ENCODE data around the gene CHST3. TPM values are rescaled to one million over a fixed set of nuclear protein-coding genes. Genes with fewer than 3 reads are reported as not detected.

CHST3 gene
- total and polyA plus RNA-seq, 4 donors, result 2.2 to 13.7 (median 8.0) TPM

- no peaks in the 10 kb centered on the region for H3K27me3 ChIP-seq (ENCODE audit: control insufficient read depth in 3 of 3, insufficient read depth in 3 of 3, low read length in 2 of 3)
- ATAC-seq (ENCODE audit: insufficient read depth, low FRiP score), result no peak
- peaks cover 0 to 45% (median 25%) of the 10 kb centered on the region in 4 donors for H3K9me3 ChIP-seq (ENCODE audit: control insufficient read depth in 4 of 4, insufficient read depth in 3 of 4, low read length in 3 of 4)
- no peak for TF ChIP-seq CTCF (IDR thresholded peaks at IDR 0.05; ENCODE audit: control extremely low read depth, extremely low read depth)
- H3K4me3 ChIP-seq, result no peak overlapping the region
- H3K27ac ChIP-seq (ENCODE audit: low read depth in 1 of 2, low read length in 1 of 2), result no peak overlapping the region
- H3K9ac ChIP-seq (ENCODE audit: insufficient read depth in 1 of 2, low read length in 2 of 2), result no peak overlapping the region
- H3K4me1 ChIP-seq (ENCODE audit: control insufficient read depth in 5 of 5, insufficient read depth in 5 of 5, low read length in 5 of 5), result no peaks in the 10 kb centered on the region
- no peaks in the 10 kb centered on the region for H3K36me3 ChIP-seq (ENCODE audit: control insufficient read depth in 4 of 4, insufficient read depth in 4 of 4, low read length in 4 of 4)
- WGBS, 2 donors, result 93 to 97% methylated on average over 8 of the region's 8 CpGs
- DNase-seq, result no peak
Measured at GRCh38 chr10:71945819-71946474, 18.2 kb upstream of the CHST3 start.

GRCh38 chr10:71946700-71947099 is 17.5 kb upstream of the CHST3 start:
- no peak for ATAC-seq (ENCODE audit: insufficient read depth, low FRiP score)
- no peak for DNase-seq
- Histone ChIP-seq H3K9ac (ENCODE audit: insufficient read depth in 1 of 2, low read length in 2 of 2) (no peak overlapping the region), H3K9me3 (ENCODE audit: control insufficient read depth in 4 of 4, insufficient read depth in 3 of 4, low read length in 3 of 4) (peaks cover 0 to 45% (median 25%) of the 10 kb centered on the region in 4 donors), H3K4me1 (ENCODE audit: control insufficient read depth in 5 of 5, insufficient read depth in 5 of 5, low read length in 5 of 5) (no peaks in the 10 kb centered on the region), H3K27ac (ENCODE audit: low read depth in 1 of 2, low read length in 1 of 2) (no peak overlapping the region), H3K4me3 (peak overlapping the region; percentile 3), H3K27me3 (ENCODE audit: control insufficient read depth in 3 of 3, insufficient read depth in 3 of 3, low read length in 2 of 3) (no peaks in the 10 kb centered on the region), H3K36me3 (ENCODE audit: control insufficient read depth in 4 of 4, insufficient read depth in 4 of 4, low read length in 4 of 4) (no peaks in the 10 kb centered on the region)
- 89 to 93% methylated on average over 3 of the region's 3 CpGs for WGBS, 2 donors
- no peak for TF ChIP-seq CTCF (IDR thresholded peaks at IDR 0.05; ENCODE audit: control extremely low read depth, extremely low read depth)

- no peak overlapping the region for H3K4me3 ChIP-seq
- no peak for ATAC-seq (ENCODE audit: insufficient read depth, low FRiP score)
- H3K36me3 ChIP-seq (ENCODE audit: control insufficient read depth in 4 of 4, insufficient read depth in 4 of 4, low read length in 4 of 4), result no peaks in the 10 kb centered on the region
- H3K4me1 ChIP-seq (ENCODE audit: control insufficient read depth in 5 of 5, insufficient read depth in 5 of 5, low read length in 5 of 5), result no peaks in the 10 kb centered on the region
- peaks cover 0 to 39% (median 23%) of the 10 kb centered on the region in 4 donors for H3K9me3 ChIP-seq (ENCODE audit: control insufficient read depth in 4 of 4, insufficient read depth in 3 of 4, low read length in 3 of 4)
- TF ChIP-seq CTCF (IDR thresholded peaks at IDR 0.05; ENCODE audit: control extremely low read depth, extremely low read depth), result no peak
- 70 to 82% methylated on average over 6 of the region's 6 CpGs for WGBS, 2 donors
- no peak overlapping the region for H3K27ac ChIP-seq (ENCODE audit: low read depth in 1 of 2, low read length in 1 of 2)
- H3K27me3 ChIP-seq (ENCODE audit: control insufficient read depth in 3 of 3, insufficient read depth in 3 of 3, low read length in 2 of 3), result no peaks in the 10 kb centered on the region
- DNase-seq, result no peak
- H3K9ac ChIP-seq (ENCODE audit: insufficient read depth in 1 of 2, low read length in 2 of 2), result no peak overlapping the region
Measured at GRCh38 chr10:71948496-71949067, 15.6 kb upstream of the CHST3 start.

All from lung (tissue), 12 donors.